SK-N-SH treated with all-trans-retinoic acid at 6 μM for 48 hours (cell line): Measurements from ENCODE around the gene CACNA1H.

Source experiments
- ATAC-seq: fragments of 200-7000 bp; cut with Tn5 transposase; 3 replicates; pipeline ENCODE4 v1.9.1; 2020; ENCODE audit warnings: mild to moderate bottlenecking, moderate library complexity
- BACH2 ChIP-seq: fragments of 250-450 bp; sonication (Bioruptor Pico); IDR thresholded peaks from 2 replicates; pipeline ENCODE4 v1.9.0; 2021; ENCODE audit warnings: mild to moderate bottlenecking, borderline replicate concordance
- CREB5 ChIP-seq: fragments of 250-450 bp; sonication (Bioruptor Pico); IDR thresholded peaks from 2 replicates; pipeline ENCODE4 v1.5.1; 2020; ENCODE audit warnings: low read depth, mild to moderate bottlenecking, moderate library complexity
- CSDC2 ChIP-seq: fragments of 250-450 bp; sonication (Bioruptor Pico); IDR thresholded peaks from 2 replicates; pipeline ENCODE4 v1.5.0; 2020; ENCODE audit warnings: mild to moderate bottlenecking, moderate library complexity
- CSRNP3 ChIP-seq: fragments of 250-450 bp; sonication (Bioruptor Pico); IDR thresholded peaks from 2 replicates; pipeline ENCODE4 v1.5.1; 2021; ENCODE audit warnings: mild to moderate bottlenecking, moderate library complexity
- ESRRG ChIP-seq: fragments of 250-450 bp; sonication (Bioruptor Pico); IDR thresholded peaks from 2 replicates; pipeline ENCODE4 v1.6.1; 2021; ENCODE audit warnings: mild to moderate bottlenecking
- ISL1 ChIP-seq: fragments of 250-450 bp; sonication (Bioruptor Pico); IDR thresholded peaks from 2 replicates; pipeline ENCODE4 v2.1.2; 2022; ENCODE audit warnings: mild to moderate bottlenecking, moderate library complexity
- OSR1 ChIP-seq: fragments of 250-450 bp; sonication (Bioruptor Pico); IDR thresholded peaks from 2 replicates; pipeline ENCODE4 v1.8.0; 2022; ENCODE audit warnings: moderate library complexity, mild to moderate bottlenecking, inconsistent platforms
- PPARA ChIP-seq: fragments of 250-450 bp; sonication (Bioruptor Pico); IDR thresholded peaks from 2 replicates; pipeline ENCODE4 v1.5.0; 2020; ENCODE audit warnings: mild to moderate bottlenecking, borderline replicate concordance
- RARB ChIP-seq: fragments of 250-450 bp; sonication (Bioruptor Pico); IDR thresholded peaks from 2 replicates; pipeline ENCODE4 v1.8.0; 2021; ENCODE audit warnings: mild to moderate bottlenecking, moderate library complexity
- SNAI2 ChIP-seq: fragments of 250-450 bp; sonication (Bioruptor Pico); IDR thresholded peaks from 2 replicates; pipeline ENCODE4 v1.5.0; 2020; ENCODE audit warnings: mild to moderate bottlenecking, moderate library complexity
- TCF4 ChIP-seq: fragments of 250-450 bp; sonication (Bioruptor Pico); IDR thresholded peaks from 2 replicates; pipeline ENCODE4 v1.8.0; 2021; ENCODE audit warnings: mild to moderate bottlenecking, moderate library complexity, borderline replicate concordance
- TOX ChIP-seq: fragments of 250-450 bp; sonication (Bioruptor Pico); IDR thresholded peaks from 2 replicates; pipeline ENCODE4 v1.8.0; 2021; ENCODE audit warnings: mild to moderate bottlenecking, moderate library complexity, borderline replicate concordance
- TSHZ2 ChIP-seq: fragments of 250-450 bp; sonication (Bioruptor Pico); IDR thresholded peaks from 2 replicates; pipeline ENCODE4 v1.5.0; 2020; ENCODE audit warnings: mild to moderate bottlenecking, moderate library complexity
- ZC3H10 ChIP-seq: fragments of 250-450 bp; sonication (Bioruptor Pico); IDR thresholded peaks from 2 replicates; pipeline ENCODE4 v1.5.1; 2021; ENCODE audit warnings: mild to moderate bottlenecking, moderate library complexity
- ZFP30 ChIP-seq: fragments of 450-650 bp; formaldehyde crosslinking; IDR thresholded peaks from 2 replicates; pipeline ENCODE4 v1.5.0; 2022; ENCODE audit warnings: mild to moderate bottlenecking, moderate library complexity
- ZNF70 ChIP-seq: fragments of 450-650 bp; formaldehyde crosslinking; IDR thresholded peaks from 2 replicates; pipeline ENCODE4 v1.5.0; 2020; ENCODE audit warnings: mild to moderate bottlenecking, moderate library complexity
- ZNF8 ChIP-seq: fragments of 450-650 bp; formaldehyde crosslinking; IDR thresholded peaks from 2 replicates; pipeline ENCODE4 v1.5.0; 2020; ENCODE audit warnings: mild to moderate bottlenecking, moderate library complexity

Gene CACNA1H

GRCh38 chr16:1201444-1201843, 48.5 kb downstream of the CACNA1H start:
- TF ChIP-seq TCF4 (CRISPR knock-in tag), result no peak
- no peak for TF ChIP-seq CREB5 (CRISPR knock-in tag)
- TF ChIP-seq BACH2 (CRISPR knock-in tag), result no peak
- no peak for TF ChIP-seq ESRRG (CRISPR knock-in tag)
- TF ChIP-seq CSDC2 (CRISPR knock-in tag), result no peak
- TF ChIP-seq OSR1 (CRISPR knock-in tag), result no peak
- TF ChIP-seq ZNF8 (CRISPR knock-in tag), result no peak
- no peak for TF ChIP-seq PPARA
- TF ChIP-seq ZFP30, result no peak
- no peak for TF ChIP-seq SNAI2 (CRISPR knock-in tag)
- TF ChIP-seq TOX (CRISPR knock-in tag), result no peak
- TF ChIP-seq CSRNP3 (CRISPR knock-in tag), result no peak
- TF ChIP-seq, all 23 proteins: peak for 0

GRCh38 chr16:1202274-1202673, 49.4 kb downstream of the CACNA1H start:
- TF ChIP-seq ZNF70 (CRISPR knock-in tag), result no peak
- no peak for TF ChIP-seq CREB5 (CRISPR knock-in tag)
- TF ChIP-seq ZC3H10 (CRISPR knock-in tag), result no peak
- TF ChIP-seq ESRRG (CRISPR knock-in tag), result no peak
- no peak for TF ChIP-seq ISL1 (CRISPR knock-in tag)
- no peak for ATAC-seq

More at GRCh38 chr16:1201444-1201843, 48.5 kb downstream of the CACNA1H start:
- ATAC-seq, result no peak

GRCh38 chr16:1204933-1205332, 52.0 kb downstream of the CACNA1H start:
- ATAC-seq, result no peak

More at GRCh38 chr16:1204933-1205332, 52.0 kb downstream of the CACNA1H start:
- TF ChIP-seq TSHZ2 (CRISPR knock-in tag) (no peak), ISL1 (CRISPR knock-in tag) (no peak), TOX (CRISPR knock-in tag) (no peak), ZC3H10 (CRISPR knock-in tag) (no peak), ZNF70 (CRISPR knock-in tag) (no peak), OSR1 (CRISPR knock-in tag) (no peak), RARB (CRISPR knock-in tag) (no peak), CREB5 (CRISPR knock-in tag) (no peak)
